ENCODE data around the gene ZNF638.
"Not testable (repeated sequence)": the region's sequence is repeated elsewhere in the genome, so short reads cannot be mapped to it uniquely, and the experiment has no call there.

ZNF638 gene, protein sequence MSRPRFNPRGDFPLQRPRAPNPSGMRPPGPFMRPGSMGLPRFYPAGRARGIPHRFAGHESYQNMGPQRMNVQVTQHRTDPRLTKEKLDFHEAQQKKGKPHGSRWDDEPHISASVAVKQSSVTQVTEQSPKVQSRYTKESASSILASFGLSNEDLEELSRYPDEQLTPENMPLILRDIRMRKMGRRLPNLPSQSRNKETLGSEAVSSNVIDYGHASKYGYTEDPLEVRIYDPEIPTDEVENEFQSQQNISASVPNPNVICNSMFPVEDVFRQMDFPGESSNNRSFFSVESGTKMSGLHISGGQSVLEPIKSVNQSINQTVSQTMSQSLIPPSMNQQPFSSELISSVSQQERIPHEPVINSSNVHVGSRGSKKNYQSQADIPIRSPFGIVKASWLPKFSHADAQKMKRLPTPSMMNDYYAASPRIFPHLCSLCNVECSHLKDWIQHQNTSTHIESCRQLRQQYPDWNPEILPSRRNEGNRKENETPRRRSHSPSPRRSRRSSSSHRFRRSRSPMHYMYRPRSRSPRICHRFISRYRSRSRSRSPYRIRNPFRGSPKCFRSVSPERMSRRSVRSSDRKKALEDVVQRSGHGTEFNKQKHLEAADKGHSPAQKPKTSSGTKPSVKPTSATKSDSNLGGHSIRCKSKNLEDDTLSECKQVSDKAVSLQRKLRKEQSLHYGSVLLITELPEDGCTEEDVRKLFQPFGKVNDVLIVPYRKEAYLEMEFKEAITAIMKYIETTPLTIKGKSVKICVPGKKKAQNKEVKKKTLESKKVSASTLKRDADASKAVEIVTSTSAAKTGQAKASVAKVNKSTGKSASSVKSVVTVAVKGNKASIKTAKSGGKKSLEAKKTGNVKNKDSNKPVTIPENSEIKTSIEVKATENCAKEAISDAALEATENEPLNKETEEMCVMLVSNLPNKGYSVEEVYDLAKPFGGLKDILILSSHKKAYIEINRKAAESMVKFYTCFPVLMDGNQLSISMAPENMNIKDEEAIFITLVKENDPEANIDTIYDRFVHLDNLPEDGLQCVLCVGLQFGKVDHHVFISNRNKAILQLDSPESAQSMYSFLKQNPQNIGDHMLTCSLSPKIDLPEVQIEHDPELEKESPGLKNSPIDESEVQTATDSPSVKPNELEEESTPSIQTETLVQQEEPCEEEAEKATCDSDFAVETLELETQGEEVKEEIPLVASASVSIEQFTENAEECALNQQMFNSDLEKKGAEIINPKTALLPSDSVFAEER (N-terminal part only)

DNA sequence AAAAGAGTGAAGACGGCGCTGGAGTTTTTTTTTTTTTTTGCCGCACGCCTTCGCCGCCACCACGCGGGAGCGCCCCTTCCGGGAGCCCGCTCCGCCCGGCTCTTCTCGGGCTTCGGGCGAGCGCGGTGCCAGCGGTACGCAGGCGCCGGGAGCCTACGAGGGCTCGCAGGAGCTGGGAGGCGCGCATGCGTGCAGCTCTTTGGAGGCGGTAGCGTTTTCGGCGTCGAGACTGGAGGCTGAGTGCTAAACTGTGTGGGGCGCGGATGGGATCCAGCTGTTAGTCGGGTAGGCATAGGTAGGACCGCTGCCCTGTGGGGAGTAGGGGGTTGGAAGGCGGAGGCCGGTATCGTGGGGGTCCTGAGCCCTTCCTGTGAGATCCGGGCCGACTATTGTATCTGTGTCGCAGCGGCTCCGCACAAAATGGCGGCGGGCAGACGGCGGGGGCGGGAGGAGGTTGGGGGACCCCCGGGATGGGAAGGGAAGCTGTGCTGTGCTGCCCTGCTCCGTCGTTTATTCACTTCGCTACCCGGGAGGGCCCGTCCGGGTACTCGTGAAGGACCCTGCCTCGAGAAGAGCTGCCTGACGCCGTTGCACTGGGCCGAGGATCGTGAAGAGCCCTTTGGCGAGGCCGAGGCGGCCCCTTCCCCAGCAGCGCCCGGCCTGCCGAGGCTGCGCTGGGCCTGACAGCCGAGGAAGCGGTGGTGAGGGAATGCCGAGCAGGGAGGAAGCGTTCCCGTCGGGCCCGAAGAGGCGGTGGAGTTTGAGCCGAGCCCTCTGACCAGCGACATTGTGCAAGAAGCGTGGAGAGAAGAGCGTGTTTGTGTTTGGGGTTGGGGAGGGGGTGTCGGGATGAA is at the start of gene ZNF638:
ZNF638 (plus strand) TSS at position 202 of the 854 bp plus-strand sequence. CDS start 17,173 bp downstream, outside the sequence.
- peak; percentile 92 for DNase-seq (ENCODE audit: low spot score)

- no peak for DNase-seq (ENCODE audit: low spot score)
These were observed 49.6 kb upstream of the ZNF638 start for GRCh38 chr2:71281950-71282349.

DNA sequence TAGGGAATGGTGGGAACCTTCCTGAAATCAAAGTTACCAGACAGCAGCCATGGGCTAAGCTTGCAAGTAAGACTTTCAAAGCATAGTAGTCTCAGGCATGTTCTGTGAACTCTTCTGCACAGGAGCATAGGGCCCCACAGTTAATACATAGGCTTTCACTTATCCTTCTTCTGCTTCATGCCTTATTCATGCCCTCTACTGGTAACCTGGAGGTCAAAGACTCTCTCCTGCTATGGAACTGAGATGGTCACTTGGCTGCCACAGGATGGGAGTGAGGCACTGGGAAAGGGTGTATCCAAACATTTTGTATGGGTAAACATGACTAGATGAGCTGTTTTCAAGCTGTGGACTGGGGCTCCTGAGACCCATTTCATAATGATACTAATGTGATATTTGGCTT is 49.1 kb upstream of the ZNF638 start:
- peak; percentile 54 for DNase-seq (ENCODE audit: low spot score)

- DNase-seq (ENCODE audit: low spot score), result no peak
These were observed 48.5 kb upstream of the ZNF638 start for GRCh38 chr2:71283131-71283530.

- no peak for DNase-seq (ENCODE audit: low spot score)
These were observed 45.9 kb upstream of the ZNF638 start for GRCh38 chr2:71285706-71286105.

DNA sequence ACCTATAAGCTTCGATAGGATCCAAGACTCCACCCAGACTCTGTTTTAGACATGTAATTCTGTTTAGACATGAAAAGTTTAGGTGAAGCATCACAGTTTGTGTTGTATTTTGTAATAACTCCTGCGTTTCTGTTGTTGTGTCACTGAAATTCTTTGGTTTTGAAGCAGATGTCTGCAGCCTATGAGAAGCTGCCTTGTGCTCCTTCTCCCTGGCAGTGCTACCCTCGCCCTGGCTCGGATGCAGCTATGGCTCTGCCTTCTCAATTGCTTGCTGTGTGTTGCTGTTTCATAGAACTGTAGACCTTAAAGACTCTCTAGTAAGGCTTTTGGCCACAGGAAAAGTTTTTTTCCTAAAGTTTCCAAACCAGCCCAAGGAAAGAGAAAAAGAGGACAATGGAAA is 40.2 kb upstream of the ZNF638 start:
- no peak for DNase-seq (ENCODE audit: low spot score)

GRCh38 chr2:71292159-71292558 is 39.4 kb upstream of the ZNF638 start:
- DNase-seq (ENCODE audit: low spot score), result no peak

DNA sequence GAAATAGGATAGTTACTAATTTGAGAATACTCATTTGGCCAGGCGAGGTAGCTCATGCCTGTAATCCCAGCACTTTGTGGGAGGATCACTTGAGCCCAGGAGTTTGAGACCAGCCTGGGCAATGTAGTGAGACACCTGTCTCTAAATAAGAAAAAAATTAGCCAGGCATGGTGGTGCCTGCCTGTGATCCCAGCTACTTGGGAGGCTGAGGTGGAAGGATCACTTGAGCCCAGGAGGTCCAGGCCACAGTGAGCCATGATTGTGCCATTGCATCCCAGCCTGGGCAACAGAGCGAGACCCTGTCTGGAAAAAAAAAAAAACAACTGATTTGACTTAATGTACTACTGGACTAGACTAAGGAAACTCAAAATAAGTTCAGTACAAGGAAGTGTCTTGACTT is 32.7 kb upstream of the ZNF638 start:
- DNase-seq (ENCODE audit: low spot score), result no peak

GRCh38 chr2:71299507-71299906 is 32.1 kb upstream of the ZNF638 start:
- DNase-seq (ENCODE audit: low spot score), result peak; percentile 33

DNA sequence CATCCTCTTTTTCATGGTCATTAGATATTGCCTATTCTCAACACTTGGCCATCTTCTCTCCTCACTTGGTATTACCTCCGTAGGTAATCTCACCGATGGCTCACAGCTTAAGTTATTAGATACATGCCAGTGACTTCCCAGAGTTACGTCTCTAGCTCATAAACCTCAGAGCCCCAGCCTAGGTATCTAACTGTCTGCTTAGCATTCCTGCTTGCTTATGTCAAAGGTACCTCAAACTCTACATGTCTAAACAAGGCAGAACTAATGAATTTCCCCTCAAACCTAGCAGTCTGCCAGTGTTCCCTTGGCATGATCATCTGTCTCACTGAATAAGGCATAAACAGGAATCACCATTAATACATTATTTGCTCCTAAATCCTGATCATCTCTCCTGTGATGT is 27.7 kb upstream of the ZNF638 start:
- no peak for DNase-seq (ENCODE audit: low spot score)

- no peak for DNase-seq (ENCODE audit: low spot score)
These were observed 24.8 kb upstream of the ZNF638 start for GRCh38 chr2:71306762-71307161.

DNA sequence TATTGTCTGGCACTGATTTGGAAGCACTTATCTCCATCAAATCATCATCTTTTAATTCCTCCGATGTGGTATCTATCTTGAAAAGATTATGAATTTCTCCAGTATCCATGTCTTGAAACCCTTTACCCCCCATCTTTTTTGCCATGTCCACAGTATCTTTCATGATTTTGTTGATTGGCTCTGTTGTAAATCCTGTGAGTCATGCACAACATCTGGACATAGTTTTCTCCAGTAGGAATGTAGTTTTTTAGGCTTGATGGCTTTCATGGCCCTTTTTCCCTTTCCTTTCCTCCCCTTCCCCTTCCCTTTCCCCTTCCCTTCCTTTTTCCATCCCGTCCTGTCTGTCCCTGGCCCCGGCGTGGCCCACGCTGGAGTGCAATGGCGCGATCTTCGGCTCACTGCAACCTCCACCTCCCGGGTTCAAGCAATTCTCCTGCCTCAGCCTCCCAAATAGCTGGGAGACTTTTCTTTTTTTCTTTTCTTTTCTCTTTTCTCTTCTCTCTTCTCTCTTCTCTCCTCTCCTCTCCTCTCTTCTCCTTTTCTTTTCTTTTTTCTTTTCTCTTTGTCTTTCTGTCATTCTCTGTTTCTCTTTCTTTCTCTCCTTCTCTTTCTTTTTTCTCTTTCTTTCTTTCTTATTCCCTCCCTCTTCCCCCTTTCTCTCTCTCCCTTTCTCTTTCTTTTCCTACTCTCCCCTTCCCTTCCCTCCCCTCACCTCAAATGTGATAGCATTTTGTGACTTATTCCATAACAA is 18.4 kb upstream of the ZNF638 start:
- no peak for DNase-seq (ENCODE audit: low spot score)

DNA sequence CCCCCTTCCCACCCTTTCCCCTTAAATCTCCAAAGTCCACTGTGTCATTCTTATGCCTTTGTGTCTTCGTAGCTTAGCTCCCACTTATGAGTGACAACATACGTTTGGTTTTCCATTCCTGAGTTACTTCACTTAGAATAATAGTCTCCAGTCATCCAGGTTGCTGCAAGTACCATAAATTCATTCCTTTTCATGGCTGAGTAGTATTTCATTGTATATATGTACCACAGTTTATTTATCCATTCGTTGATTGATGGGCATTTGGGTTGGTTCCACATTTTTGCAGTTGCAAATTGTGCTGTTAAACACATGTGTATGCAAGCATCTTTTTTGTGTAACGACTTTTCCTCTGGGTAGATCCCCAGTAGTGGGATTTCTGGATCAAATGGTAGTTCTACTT is 14.5 kb upstream of the ZNF638 start:
- DNase-seq (ENCODE audit: low spot score), result no peak

DNA sequence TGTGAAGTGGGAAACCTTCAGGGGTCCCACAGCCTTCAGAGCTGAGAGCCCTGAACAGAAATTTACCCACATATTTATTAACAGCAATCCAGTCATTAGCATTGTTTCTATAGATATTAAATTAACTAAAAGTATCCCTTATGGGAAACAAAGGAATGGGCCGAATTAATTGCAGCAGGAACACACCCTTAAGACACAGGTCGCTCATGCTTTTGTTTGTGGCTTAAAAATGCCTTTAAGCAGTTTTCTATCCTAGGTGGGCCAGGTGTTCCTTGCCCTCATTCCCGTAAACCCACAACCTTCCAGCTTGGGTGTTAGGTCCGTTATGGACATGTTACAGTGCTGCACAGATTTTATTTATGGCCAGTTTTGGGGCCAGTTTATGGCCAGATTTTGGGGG is 13.7 kb upstream of the ZNF638 start:
- not testable (repeated sequence) for DNase-seq (ENCODE audit: low spot score)

- no peak for DNase-seq (ENCODE audit: low spot score)
These were observed 8.2 kb upstream of the ZNF638 start for GRCh38 chr2:71323386-71323785.

GRCh38 chr2:71326968-71327367 is 4.6 kb upstream of the ZNF638 start:
- DNase-seq (ENCODE audit: low spot score), result no peak

DNA sequence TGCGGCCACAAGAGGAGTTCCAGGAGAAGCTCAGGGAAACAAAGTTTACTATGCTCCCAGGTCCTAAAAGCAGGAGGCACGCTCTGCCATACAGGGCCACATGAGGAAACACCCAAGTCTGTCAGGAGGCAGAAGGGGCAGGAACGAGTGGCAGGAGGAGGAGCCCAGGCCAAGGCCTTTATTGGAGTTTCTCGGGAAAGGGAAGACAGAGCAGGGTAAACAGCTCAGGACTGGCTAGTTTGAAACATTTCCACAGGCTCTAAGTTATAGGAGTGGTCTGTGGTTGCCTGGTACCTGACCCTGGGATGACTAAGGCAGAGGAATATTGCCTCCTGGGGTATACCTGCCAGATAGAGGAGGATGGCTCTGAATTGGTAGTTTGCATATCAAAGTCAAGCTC is 3.7 kb upstream of the ZNF638 start:
- peak; percentile 87 for DNase-seq (ENCODE audit: low spot score)

DNA sequence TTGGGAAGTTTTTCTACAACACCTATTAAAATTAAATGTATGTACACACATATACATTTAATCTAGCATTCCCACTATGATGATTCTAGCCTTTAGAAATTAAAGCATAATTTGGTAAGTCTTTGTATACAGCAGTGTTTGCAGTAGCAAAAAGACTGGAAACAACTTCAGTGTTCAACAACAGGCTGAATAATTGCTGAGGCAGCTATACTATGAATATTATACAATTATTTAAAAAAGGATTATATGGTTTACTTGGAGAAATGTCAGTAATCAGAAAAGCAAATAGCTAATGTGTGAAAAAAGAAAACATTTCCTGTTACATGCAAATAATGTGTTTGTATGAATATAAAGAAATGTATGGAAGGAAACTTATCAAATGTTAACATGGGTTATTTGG is 1.4 kb upstream of the ZNF638 start:
- no peak for DNase-seq (ENCODE audit: low spot score)

GRCh38 chr2:71330585-71331330 is 824 bp upstream of the ZNF638 start:
- DNase-seq (ENCODE audit: low spot score), result no peak

- not testable (repeated sequence) for DNase-seq (ENCODE audit: low spot score)
These were observed 326 bp upstream of the ZNF638 start for GRCh38 chr2:71331331-71331580.
